ENCODE results near the gene YES1. TPM values are rescaled to one million over a fixed set of nuclear protein-coding genes. Genes with fewer than 3 reads are reported as not detected.
A peak's percentile ranks its signal among the peaks of the same experiment; 100 is the strongest.

YES1 gene
- total and polyA plus RNA-seq, 2 of the 13 experiments (the other 11 are each of a cell fraction or from before 2014, with no cell fraction given) = 17.2 to 70.8 TPM

- TF ChIP-seq ZHX1 (CRISPR knock-in tag; IDR thresholded peaks at IDR 0.05; ENCODE audit: low read depth) = no peak
- peak; percentile 52; the same call in 1 of the 2 replicates for TF ChIP-seq CEBPG (CRISPR knock-in tag; IDR thresholded peaks at IDR 0.05)
- TF ChIP-seq ELF1 (CRISPR knock-in tag; IDR thresholded peaks at IDR 0.05) = no peak
- no peak for TF ChIP-seq ZNF598 (CRISPR knock-in tag; IDR thresholded peaks at IDR 0.05; ENCODE audit: borderline replicate concordance)
- TF ChIP-seq ATF4 (CRISPR knock-in tag; IDR thresholded peaks at IDR 0.05) = no peak
- TF ChIP-seq ZNF362 (CRISPR knock-in tag; IDR thresholded peaks at IDR 0.05; ENCODE audit: borderline replicate concordance) = no peak
- TF ChIP-seq, protein P1, sequence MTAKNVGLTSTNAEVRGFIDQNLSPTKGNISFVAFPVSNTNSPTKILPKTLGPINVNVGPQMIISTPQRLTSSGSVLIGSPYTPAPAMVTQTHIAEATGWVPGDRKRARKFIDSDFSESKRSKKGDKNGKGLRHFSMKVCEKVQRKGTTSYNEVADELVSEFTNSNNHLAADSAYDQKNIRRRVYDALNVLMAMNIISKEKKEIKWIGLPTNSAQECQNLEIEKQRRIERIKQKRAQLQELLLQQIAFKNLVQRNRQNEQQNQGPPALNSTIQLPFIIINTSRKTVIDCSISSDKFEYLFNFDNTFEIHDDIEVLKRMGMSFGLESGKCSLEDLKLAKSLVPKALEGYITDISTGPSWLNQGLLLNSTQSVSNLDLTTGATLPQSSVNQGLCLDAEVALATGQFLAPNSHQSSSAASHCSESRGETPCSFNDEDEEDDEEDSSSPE (CRISPR knock-in tag; IDR thresholded peaks at IDR 0.05) = no peak
- TF ChIP-seq BRD4 (CRISPR knock-in tag; IDR thresholded peaks at IDR 0.05) = no peak
- TF ChIP-seq, protein P2, sequence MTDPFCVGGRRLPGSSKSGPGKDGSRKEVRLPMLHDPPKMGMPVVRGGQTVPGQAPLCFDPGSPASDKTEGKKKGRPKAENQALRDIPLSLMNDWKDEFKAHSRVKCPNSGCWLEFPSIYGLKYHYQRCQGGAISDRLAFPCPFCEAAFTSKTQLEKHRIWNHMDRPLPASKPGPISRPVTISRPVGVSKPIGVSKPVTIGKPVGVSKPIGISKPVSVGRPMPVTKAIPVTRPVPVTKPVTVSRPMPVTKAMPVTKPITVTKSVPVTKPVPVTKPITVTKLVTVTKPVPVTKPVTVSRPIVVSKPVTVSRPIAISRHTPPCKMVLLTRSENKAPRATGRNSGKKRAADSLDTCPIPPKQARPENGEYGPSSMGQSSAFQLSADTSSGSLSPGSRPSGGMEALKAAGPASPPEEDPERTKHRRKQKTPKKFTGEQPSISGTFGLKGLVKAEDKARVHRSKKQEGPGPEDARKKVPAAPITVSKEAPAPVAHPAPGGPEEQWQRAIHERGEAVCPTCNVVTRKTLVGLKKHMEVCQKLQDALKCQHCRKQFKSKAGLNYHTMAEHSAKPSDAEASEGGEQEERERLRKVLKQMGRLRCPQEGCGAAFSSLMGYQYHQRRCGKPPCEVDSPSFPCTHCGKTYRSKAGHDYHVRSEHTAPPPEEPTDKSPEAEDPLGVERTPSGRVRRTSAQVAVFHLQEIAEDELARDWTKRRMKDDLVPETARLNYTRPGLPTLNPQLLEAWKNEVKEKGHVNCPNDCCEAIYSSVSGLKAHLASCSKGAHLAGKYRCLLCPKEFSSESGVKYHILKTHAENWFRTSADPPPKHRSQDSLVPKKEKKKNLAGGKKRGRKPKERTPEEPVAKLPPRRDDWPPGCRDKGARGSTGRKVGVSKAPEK (CRISPR knock-in tag; IDR thresholded peaks at IDR 0.05; ENCODE audit: borderline replicate concordance) = no peak
- no peak for TF ChIP-seq JUND (CRISPR knock-in tag; IDR thresholded peaks at IDR 0.05)
- TF ChIP-seq NFE2L2 (IDR thresholded peaks at IDR 0.05; ENCODE audit: low read length) = no peak
- TF ChIP-seq CEBPZ (IDR thresholded peaks at IDR 0.05; ENCODE audit: low read length) = no peak
- 0 out of 2 replicates have a peak, but pooled peaks have one; percentile 46 for TF ChIP-seq ZNF460 (CRISPR knock-in tag; IDR thresholded peaks at IDR 0.05; ENCODE audit: borderline replicate concordance)
- TF ChIP-seq CEBPB (IDR thresholded peaks at IDR 0.05; ENCODE audit: borderline replicate concordance, low read depth, low read length) = peak; percentile 65; the same call in 1 of the 2 replicates
- TF ChIP-seq RXRB (CRISPR knock-in tag; IDR thresholded peaks at IDR 0.05; ENCODE audit: borderline replicate concordance) = no peak
- no peak for TF ChIP-seq AHR (CRISPR knock-in tag; IDR thresholded peaks at IDR 0.05)
- TF ChIP-seq ZNF713 (CRISPR knock-in tag; IDR thresholded peaks at IDR 0.05) = no peak
- no peak for TF ChIP-seq ZNF660 (CRISPR knock-in tag; IDR thresholded peaks at IDR 0.05; ENCODE audit: borderline replicate concordance, low read depth)
Measured at GRCh38 chr18:801137-801536, 10.9 kb downstream of the YES1 start (continued).

Measured in HepG2 (cell line).